SHP77 (cell line): ENCODE results near the gene NOX5.

Source experiments
- DNase-seq, 2 experiments: peaks; one replicate each; lab custom pipeline; 2025; lab: John Stamatoyannopoulos, UW

NOX5 gene

DNA sequence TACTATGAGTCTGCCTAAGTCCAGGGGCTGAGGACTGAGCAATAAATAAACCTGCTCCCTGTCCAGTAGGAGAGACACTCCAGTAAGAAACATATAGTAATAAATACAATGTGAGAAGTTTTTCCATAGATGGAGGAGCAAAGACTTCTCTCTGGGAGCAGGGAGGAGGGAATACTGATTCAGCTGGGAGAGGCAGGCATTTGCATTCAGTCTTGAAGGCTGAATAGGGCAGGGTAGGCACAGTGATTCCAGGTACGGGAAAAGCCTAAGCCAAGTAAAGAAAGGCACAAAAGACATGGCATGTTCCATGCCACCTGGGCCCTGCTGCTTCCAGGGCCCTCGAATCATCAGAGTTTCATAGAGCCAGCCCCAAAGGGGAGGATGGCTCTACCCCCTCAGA is 86.3 kb downstream of the NOX5 start:
- no peak for DNase-seq

- DNase-seq = no peak
Observed at GRCh38 chr15:69104050-69104750, 89.7 kb downstream of the NOX5 start.

DNA sequence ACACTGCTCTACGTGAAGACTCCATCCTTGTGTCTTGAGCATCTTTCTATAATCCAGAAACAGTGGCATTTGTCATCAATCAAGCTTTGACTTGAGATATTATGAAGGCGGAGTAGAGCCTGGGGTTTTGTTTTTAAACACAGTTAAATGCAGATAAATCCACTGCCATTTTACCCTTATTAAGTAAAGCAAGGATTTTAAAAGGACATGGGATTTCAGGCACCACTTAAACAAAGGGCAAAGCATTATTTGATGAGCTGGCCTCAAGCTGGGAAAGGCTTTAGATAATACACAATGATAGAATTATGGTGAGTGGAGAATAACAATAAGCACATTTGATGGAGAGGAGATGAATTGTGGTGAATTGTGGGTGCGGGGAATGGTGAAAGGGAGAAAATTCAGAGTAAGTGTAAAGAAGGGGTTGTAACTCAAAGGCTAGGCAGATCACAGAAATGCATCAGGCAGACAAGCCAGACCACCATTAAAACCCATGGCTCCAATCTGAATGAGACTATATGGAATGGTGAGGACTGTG is 91.0 kb downstream of the NOX5 start:
- DNase-seq = no peak

DNA sequence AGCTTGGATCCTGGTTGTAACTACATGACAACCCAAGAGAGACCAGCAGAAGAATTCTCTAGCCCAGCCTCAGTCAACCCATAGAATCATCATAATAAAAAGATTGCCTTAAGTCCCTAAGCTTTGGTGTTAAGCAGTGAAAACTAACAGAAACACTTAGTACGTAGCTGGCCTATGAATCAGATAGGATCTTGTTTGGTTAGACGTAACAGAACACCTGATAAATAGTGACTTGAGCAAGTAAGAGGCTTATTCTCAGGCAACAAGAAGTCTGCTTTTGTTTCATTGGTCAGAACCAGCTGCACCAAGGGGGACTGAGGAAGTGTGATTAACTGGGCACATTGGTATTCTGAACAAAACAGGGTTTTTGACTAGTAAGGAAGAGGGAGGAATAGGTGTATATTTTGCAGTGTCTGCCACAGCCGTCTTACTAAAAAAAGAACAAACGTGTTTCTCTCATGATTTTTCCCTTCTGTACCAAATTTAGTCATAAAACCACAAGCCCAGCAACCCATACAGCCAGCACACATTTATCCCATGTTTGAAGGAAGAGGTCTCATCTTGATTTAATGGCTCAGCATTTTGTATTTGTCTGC is 92.6 kb downstream of the NOX5 start:
- DNase-seq = no peak
